T-helper 22 cell (primary cell): ENCODE data around the gene GCG.

Experiments used
- DNase-seq: peaks from one replicate; pipeline ENCODE4 v3.0.0-alpha.2; 2020; ENCODE audit warnings: low read depth

GCG gene

DNA sequence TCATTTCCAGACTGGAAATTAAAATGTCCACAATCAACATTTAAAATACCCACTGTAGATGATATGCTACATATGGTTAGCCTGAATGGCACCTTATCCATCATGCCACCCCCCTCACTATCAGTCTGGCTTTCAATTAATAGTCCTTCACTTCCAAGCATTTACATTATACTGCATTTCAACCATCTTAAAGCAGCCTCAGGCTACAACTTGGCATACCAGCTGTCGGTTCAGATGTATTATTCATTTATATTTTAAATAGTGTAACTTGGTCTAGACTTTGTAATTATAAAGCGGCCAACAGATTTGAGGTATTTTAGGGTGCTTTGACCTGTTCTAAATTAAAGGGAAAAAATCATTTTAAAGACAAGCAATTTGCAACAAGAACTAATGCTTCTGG, 2.6 kb downstream of the GCG start:
- DNase-seq, result no peak

DNA sequence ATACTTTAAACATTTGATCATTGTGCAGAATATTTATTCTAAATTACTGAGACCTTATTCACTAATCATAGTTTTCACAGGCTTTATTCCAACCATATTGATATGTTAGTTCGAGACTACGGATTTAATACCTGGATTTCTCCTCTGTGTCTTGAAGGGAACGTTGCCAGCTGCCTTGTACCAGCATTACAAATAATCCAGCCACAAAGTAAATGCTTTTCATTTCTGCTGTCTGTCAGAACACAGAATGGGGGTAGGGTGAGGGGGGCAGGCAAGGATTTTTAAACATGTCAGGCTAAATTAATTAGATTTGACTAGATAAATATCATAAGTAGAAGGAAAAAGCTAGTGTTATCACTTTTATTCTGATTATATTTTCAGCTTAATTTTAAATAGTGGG, 3.1 kb downstream of the GCG start:
- no peak for DNase-seq

DNA sequence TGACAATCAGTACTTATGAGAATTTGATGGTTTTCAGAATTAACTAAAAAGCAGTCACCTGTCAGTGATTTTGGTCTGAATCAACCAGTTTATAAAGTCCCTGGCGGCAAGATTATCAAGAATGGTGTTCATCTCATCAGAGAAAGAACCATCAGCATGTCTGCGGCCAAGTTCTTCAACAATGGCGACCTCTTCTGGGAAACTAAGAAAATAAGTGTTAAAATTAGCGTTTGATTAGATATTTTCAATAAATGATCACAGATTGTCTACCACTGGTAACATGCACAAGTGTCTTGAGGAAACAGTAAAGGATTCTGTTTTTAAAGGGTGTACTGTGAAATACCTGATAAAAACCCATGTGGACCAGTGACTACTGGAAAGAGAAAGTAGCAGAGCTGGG, 8.1 kb downstream of the GCG start:
- no peak for DNase-seq

DNA sequence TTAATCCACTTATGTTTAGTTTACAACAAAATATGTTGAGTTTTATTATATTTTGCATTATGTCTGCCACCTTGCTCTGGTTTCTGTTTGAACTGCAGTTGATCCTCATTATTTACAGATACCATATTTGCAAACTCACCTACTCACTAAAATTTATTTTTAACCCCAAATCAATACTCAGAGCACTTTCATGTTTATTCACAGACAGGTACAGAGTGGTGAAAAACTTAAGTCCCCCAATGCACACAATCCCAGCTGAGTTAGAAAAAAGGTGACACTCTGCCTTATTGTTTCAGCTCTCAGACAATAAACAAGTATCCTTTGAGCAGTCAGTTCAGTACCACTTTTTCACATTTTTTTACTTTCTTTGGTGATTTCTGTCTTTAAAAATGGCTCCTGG, 13.7 kb downstream of the GCG start:
- DNase-seq, result no peak

DNA sequence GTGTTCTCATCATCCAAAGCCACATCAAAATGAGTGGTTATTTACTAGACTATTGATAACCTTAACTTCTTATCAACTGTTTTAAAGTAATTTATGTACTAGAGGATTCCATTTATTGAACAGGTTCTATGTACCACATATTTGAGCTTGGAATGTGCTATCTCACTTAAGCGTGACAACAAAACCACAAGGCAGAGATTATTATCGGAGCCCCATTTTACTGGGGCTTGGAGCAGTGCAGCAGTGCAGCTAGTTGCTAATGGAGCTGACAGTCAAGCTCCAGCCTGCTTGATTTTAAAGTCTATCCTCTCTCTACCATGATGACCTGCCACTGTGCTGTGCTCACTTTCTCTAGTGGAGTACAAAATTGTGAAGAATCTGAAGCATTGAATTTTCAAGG, 24.6 kb downstream of the GCG start:
- no peak for DNase-seq

DNA sequence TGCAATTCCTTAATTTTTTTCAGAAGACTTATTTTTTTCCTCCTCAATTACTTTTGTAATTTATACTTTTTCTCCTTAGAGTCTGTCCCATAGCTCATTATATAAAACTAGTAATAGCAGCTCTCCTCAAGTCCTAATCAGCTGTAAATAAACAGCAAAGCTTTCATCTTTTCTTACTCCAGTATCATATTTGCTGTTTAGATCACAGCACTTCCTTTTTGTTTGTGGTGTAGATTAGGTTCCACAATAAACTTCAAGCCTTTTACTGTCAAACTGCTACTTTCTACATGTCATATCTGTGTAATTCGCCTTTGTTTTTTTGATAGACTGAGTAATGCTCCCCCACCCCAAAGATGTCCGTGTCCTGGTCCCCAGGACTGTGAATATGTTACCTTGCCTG, 25.5 kb downstream of the GCG start:
- no peak for DNase-seq

DNA sequence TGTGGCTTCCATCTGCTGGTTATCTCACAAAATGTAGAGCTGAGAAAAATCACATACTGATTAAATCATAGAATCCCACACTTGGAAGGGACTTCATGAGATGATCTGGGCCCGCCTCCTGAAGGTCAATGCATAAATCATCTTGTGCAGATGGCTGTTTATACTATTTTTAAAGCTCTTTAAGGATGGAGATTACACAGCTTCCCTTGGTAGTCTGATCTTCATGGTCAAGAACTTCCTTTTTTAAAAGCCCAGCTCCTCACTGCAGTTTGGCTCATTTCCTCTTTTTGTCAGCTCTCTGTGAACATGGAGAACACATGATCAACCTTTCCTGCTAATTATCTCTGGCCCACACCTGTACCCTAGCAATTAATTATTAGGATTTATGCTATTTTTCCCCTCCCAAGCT, 25.9 kb downstream of the GCG start:
- no peak for DNase-seq

DNA sequence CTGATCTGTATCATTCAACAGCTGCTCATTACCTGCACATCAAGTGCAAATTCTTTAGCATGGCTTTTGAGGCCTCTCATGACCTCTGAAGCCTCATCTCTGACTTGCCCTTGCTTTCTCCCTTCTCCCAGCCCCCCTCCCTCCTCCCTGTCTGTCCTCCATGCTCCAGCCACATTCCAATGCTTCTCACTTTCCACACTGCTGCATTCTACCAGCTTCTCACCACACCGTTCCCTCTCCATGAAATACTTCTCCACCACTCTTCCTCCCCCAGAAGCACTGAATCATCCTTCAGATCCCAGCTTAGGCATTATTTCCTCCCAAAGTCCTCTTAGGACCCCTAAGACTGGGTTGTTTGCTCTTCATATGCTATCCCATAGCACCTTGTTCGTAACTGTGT, 26.9 kb downstream of the GCG start:
- no peak for DNase-seq

DNA sequence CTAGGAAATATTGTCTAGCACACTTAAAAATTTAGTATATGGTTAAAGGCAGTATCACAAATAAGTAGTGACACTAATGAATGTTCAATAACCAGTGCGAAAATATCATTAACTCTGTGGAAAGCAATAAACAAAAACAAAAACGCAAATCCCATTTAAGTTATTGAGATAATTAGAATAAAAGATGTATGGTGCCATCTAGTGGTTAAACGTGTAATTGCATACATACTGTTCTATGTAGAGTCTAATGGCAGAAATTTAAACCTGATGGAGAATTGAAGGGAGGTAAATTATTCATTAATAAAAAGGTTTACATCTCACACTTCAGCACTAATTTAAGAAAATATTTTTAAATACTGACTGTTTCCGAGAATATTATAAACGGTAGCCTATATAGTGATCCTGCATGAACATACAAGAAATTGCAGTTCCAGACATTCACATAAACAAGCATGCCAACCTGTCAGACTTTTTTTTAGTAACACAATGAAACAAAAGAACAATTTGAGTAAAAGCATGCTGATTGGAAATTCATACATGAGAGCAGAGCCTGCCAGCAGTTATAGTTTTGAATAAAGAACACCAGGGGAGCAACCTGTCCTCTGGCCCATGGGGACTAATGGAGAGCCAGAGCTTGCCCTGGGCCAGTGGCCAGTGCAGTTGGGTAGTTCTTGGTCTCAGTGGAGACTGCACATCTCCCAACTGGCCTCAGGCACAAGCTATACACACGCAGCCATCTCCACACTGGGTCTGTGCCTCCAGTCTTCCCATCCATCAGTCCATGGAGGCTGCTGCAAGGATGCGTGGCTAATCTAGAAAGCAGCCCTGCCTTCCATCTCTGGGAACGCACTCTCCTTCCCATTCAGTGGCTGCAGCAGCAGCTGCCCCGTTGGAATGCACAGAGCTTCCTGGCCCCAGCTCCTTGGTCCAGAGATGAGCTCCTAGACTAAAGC, 28.0 kb downstream of the GCG start:
- DNase-seq, result no peak

DNA sequence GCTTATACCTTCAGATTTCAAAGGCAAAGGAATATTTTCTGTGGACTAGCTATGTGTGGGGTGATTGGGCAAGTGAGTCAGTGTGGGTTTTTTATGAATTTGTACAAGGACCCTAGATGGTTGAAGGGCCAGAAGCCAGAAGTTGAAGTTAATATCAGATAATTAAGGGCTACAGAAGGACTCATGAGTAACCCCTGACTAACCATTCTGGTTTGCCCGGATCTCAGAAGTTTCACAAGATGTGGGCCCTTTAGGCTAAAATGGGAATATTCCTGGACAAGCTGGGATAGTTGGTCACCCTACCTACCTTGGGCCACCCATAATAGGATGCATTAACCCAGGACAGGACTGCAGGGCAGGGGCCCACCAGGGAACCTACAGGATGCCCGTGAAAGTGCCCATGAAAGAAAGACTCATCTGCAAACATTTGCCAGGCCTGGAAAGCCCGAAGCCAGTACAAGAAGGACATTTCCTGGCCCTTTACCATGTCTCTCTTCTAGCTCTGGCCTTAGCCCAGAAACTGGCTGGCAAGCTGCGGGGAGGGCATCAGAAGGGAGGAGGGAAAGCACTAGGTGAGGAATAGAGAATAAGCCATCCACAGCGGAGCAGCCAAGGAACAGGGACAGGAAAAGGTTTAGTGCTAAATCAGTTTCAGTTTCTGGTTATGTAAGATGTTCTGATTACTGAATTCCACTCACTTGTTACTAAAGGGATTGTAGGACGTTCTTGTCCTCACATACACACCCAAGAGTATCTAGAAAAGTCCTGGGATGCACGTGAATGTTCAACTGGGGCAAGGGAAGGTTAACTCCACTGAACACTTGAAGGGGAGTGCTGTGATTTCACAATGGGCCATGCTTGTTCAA, 33.6 kb downstream of the GCG start:
- DNase-seq, result no peak

DNA sequence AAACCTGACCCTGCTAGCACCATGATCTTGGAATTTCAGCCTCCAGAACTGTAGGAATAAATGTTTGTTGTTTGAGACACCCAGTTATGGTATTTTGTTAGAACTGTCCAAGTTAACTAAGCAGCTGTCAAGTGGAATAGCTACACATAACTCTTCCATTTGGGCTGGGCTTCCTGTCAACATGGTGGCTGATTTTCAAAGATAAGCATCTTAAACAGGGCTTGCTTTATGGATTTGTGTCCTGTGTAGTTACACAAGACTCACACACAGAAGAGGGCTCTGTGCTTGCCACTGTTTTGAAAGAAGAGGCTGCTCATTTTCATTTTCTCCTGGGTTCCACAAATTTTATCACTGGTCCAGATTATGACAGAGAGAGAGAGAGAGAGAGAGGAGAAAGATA, 35.7 kb downstream of the GCG start:
- DNase-seq, result no peak

DNA sequence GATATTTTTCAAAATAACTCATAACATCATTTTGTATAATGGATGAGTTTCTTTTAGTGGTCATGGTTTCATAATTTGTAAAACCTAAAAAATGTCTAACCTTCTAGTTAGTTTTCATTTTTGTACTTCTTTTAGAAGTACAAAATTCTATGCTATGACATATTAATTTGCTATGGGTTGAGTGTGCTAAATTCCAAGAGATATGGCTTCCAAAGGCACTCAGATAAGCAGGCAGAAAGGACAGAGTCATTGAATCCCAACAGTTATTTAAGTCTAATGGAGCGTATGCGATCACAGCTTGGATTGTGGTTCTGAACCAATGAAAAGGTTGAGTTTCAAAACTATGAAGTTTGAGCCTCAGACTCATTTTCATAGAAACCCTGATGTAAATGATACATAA, 37.0 kb downstream of the GCG start:
- DNase-seq, result no peak

DNA sequence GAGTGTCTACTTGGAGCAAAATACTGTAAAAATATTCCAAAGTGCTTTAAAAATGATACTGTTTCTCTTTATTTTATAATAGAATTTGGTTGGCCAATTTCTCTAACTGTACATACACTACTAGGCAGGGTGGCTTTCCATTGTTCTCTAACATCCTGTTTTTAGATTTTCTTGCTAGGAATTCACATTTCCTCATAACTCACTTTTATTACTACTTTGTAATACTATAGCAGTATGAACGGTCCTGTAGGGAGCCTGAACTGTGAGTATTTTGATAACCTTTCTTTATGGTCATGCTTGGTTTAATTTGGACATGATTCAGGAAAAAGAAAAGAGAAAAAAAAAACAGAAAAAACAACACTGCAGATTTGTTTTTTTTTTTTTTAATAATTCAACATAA, 37.8 kb downstream of the GCG start:
- DNase-seq, result no peak

DNA sequence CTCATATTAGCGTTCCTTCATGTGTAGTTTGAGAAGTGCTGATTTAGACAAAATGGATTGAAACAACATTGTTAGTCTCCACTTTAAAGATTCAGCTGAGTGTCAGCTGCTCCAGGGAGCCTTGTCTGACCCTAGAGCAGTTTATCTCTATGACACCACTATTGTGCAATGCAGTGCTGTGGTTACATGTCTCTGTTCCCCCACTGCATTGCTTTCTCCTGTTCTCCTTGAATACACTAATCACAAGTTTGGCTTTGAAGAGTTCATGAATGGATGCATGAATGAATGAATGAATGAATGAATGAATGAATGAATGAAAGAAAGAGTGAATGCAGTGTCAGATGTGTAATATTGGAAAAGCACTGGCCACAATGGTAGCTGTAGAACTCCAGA, 38.3 kb downstream of the GCG start:
- no peak for DNase-seq

DNA sequence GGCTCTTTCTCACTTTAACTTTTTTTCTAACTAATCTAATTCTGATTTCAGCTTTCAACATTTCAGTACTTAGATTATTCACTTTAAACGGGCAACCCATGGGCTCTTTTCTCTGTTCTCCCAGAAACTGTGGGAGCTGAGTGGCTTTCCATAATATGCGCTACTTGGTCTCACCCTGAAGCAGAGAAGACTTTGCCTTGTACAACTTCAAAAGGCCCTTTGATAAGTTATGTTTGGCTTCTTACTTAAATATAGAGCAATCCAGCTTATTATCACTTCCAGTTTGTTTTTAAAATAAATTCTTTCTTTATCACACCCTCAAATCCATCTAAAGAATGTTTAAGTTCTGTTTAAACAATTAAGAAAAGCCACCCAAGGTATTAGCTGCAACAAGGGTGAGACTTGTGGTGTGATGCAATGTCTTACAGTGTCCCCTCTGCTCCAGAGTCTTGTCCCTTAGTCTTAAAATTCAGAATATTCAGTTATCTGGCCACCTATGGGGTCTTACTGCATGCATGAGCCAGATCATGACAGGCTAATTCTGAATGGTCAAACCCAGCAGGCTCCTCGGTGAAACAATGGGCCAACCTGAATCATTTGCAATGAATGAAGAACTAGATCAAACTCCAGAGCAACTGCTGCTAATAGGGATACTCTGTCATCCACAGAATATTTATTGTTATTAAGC, 38.8 kb downstream of the GCG start:
- DNase-seq, result no peak

DNA sequence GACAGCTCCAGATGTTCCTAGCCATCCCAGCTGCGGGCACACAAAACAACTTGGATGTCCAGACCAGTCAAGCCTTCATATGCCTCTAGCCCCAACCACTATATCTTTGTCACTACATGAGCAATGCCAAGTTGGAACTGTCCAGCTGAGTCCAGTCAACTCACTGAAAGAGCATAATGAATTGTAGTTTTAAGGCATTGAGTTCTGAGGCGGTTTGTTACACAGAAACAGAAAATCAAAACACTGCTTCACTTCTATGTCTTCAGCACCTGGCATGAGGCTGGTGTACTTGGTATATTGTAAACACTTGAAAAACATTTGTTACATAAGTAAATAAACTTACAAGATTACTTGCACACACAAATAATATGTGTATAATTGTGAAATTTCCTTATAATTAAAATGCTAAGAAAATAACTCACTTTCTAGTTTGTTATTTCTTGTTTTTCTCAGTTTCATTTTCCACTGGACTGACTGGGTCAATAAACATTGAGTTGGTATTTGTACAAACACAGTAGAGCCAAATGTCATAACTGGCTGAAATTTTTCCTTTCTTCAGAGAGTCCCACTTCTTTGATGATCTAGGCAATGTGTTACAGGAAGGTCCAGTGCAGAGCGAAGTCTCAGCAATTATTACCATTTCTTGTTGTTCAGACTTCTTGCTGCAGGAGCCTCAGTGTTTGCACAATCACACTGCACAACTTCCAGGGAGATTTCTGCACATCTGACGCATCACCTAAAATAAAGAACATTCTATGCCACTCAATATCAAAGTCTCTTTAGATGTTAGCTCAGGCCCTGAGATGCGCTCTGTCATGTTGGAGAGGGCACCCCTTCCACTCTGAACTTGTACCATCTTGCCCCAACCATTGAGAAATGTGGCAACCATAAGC, 39.8 kb downstream of the GCG start:
- no peak for DNase-seq

DNA sequence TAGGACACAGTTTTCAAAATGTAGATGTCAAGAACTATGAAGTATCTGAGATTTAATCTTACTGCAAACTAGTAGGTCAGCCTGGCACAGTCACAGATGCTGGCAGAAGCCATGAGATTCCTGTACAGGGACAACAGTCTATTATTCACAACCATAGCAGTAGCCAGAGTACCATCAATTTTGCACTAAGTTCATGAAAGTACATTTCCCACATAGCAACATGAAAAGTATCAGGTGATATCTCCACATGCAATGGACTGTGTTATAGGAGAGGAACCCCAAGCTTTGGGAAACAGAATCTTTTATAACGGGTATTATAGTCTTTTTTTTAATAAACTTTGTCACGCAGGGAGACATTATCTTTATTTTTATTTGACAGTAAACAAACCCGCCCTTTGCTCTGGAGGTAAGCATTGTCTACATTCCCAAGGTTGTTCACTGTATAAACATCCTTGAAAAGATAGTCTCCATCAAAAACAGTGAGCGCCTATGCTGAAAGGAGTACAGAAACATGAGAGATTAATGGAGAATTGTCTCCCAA, 44.6 kb downstream of the GCG start:
- DNase-seq, result no peak

DNA sequence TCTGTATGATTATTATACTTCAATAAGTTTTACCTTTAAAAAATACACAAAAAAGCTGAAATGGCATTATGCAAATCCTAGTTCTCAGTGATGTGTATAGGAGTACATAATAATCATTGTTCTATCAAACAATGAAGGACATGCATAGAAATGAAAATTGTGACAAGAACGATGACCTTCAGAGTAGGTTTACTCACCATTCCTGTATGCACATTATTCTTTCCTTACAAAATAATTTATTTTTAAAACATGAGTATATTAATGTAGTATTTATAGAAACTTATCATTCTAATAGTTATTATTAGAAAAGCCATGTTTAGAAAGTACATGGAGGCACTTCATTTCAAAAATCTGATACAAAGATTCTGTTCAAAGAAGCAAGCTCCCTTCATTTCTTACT, 45.3 kb downstream of the GCG start:
- no peak for DNase-seq

DNA sequence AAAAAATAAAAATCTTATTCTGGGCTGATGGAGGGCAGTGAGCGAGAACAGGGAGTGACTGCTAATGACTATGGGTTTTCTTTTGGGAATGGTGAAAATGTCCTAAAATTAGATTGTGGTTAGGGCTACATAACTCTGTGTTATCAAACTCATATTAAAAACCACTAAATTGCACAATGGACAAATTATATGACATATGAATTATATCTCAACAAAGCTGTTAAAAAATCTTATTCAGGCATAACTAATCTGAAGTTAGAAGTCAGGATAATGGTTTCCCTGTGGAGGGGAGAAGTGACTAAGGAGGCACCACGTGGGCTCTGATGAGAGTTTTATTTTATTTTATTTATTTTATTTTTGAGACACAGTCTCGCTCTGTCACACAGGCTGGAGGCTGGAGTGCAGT, 45.9 kb downstream of the GCG start:
- no peak for DNase-seq

DNA sequence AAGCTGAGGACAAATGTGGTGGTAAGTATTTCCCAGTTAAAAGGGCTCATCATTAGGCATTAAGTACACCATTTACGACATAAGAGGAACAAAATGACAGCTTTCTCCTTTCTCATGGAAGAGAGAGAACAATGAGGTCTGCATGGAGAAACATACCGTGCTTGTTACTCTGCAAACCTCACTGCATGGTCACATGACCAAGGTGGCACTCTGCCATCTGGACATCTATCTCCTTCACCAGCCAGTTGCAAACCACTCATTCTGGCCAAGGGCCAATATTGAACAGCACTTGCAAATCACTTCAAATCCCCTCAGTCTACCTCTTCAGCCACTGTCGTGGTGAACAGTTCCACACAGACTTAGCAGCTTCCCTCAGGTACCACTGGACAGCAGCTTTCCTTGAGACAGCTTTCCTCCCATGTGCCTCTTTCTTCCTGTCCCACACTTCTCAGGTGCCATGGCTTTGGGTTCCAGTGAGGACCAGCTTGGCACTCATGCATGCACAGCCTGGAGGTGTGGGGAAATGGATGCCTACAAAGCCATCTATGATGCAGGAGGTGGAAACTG, 48.5 kb downstream of the GCG start:
- DNase-seq, result no peak

DNA sequence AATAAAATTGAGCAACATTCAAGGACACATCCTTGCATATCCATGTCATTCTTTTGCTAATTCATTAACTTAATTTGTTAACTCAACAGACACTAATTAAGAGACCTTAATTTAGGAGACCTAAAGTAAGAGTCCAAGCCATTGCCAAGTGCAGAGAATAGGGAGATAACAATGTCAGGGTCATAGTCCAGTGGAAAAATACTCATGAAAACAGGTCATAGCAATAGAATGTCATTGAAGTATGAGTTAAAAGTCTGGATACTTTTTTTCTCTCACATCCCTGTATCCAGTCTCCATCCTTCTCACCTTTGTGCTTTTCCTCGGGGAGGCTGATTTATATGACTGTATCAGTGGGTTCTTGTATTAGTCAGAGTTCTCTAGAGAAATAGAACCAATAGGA, 51.5 kb downstream of the GCG start:
- DNase-seq, result no peak
